ENCODE data around the gene XK.

Gene XK

DNA sequence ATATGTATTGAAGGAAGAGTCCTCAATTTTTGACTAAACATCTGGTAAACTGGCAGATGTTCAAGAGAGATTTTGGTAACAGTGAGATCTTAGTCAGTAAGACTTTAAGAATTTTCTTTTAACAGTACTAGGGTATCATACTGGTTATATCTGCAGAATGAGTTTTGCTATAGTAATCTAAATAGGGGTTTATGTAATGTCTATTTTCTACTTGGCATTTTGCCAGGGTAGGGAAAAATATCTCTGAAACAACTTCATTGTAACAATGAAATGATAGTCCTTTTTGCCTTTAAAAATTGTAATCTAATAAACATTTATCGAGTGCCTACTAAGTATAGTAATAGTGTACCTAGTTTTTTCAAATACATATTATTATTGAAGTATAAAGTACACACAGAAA is 32.1 kb downstream of the XK start:
- no peak overlapping the region for H3K27ac ChIP-seq
- no peaks in the 10 kb centered on the region for H3K9me3 ChIP-seq (ENCODE audit: control insufficient read depth, low read length)
- no peaks in the 10 kb centered on the region for H3K4me1 ChIP-seq
- H2AFZ ChIP-seq, result no peak overlapping the region
- TF ChIP-seq, protein P1, sequence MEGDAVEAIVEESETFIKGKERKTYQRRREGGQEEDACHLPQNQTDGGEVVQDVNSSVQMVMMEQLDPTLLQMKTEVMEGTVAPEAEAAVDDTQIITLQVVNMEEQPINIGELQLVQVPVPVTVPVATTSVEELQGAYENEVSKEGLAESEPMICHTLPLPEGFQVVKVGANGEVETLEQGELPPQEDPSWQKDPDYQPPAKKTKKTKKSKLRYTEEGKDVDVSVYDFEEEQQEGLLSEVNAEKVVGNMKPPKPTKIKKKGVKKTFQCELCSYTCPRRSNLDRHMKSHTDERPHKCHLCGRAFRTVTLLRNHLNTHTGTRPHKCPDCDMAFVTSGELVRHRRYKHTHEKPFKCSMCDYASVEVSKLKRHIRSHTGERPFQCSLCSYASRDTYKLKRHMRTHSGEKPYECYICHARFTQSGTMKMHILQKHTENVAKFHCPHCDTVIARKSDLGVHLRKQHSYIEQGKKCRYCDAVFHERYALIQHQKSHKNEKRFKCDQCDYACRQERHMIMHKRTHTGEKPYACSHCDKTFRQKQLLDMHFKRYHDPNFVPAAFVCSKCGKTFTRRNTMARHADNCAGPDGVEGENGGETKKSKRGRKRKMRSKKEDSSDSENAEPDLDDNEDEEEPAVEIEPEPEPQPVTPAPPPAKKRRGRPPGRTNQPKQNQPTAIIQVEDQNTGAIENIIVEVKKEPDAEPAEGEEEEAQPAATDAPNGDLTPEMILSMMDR (IDR thresholded peaks at IDR 0.05), result no peak
- H3K36me3 ChIP-seq (ENCODE audit: control insufficient read depth, insufficient read depth, low read length), result no peaks in the 10 kb centered on the region
- no peaks in the 10 kb centered on the region for H3K79me2 ChIP-seq
- H3K27me3 ChIP-seq (ENCODE audit: control insufficient read depth, insufficient read depth, low read length), result no peaks in the 10 kb centered on the region
- H3K4me2 ChIP-seq (ENCODE audit: low read length), result no peak overlapping the region
- H3K9ac ChIP-seq, result no peak overlapping the region
- no peak overlapping the region for H3K4me3 ChIP-seq (ENCODE audit: low read depth, low read length)

- Histone ChIP-seq H3K27ac (no peak overlapping the region), H3K4me1 (no peaks in the 10 kb centered on the region), H3K4me3 (ENCODE audit: low read depth, low read length) (no peak overlapping the region), H3K4me2 (ENCODE audit: low read length) (no peak overlapping the region), H2AFZ (peak overlapping the region; percentile 56), H3K9me3 (ENCODE audit: control insufficient read depth, low read length) (no peaks in the 10 kb centered on the region), H3K36me3 (ENCODE audit: control insufficient read depth, insufficient read depth, low read length) (no peaks in the 10 kb centered on the region), H3K27me3 (ENCODE audit: control insufficient read depth, insufficient read depth, low read length) (no peaks in the 10 kb centered on the region), H3K9ac (no peak overlapping the region), H3K79me2 (no peaks in the 10 kb centered on the region)
- TF ChIP-seq, protein P1 (IDR thresholded peaks at IDR 0.05), result no peak
Measured at GRCh38 chrX:37722595-37722994, 37.0 kb downstream of the XK start.

- Histone ChIP-seq H3K4me1 (no peaks in the 10 kb centered on the region), H3K9me3 (ENCODE audit: control insufficient read depth, low read length) (no peaks in the 10 kb centered on the region), H3K4me2 (ENCODE audit: low read length) (no peak overlapping the region), H3K27me3 (ENCODE audit: control insufficient read depth, insufficient read depth, low read length) (no peaks in the 10 kb centered on the region), H3K4me3 (ENCODE audit: low read depth, low read length) (no peak overlapping the region), H3K79me2 (no peaks in the 10 kb centered on the region), H2AFZ (no peak overlapping the region), H3K9ac (no peak overlapping the region), H3K36me3 (ENCODE audit: control insufficient read depth, insufficient read depth, low read length) (no peaks in the 10 kb centered on the region), H3K27ac (no peak overlapping the region)
- TF ChIP-seq, protein P1 (IDR thresholded peaks at IDR 0.05), result no peak
Measured at GRCh38 chrX:37726346-37726745, 40.8 kb downstream of the XK start.

DNA sequence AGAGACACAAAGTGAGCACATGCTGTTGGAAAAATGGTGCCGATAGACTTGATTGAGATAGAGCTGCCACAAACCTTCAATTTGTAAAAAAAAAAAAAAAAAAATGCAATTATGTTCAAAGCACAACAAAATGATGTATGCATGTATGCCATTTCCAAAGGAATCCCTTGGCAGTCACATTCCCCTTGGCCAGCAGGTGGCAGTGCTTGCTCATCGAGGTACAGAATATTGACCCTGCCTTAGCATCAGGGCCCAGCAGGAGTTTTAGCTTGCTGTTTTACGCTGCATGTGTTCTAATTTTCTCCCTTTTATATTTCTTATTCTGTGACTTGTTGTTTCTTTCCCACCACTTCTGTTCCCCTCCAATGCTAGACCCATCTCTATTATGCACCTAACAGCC is 59.8 kb downstream of the XK start:
- H3K27me3 ChIP-seq (ENCODE audit: control insufficient read depth, insufficient read depth, low read length), result no peaks in the 10 kb centered on the region
- TF ChIP-seq, protein P1 (IDR thresholded peaks at IDR 0.05), result peak; percentile 66
- no peaks in the 10 kb centered on the region for H3K9me3 ChIP-seq (ENCODE audit: control insufficient read depth, low read length)
- H3K36me3 ChIP-seq (ENCODE audit: control insufficient read depth, insufficient read depth, low read length), result no peaks in the 10 kb centered on the region
- H3K79me2 ChIP-seq, result no peaks in the 10 kb centered on the region
- no peak overlapping the region for H3K4me3 ChIP-seq (ENCODE audit: low read depth, low read length)
- no peak overlapping the region for H3K4me2 ChIP-seq (ENCODE audit: low read length)
- no peak overlapping the region for H2AFZ ChIP-seq
- no peak overlapping the region for H3K9ac ChIP-seq
- peaks cover 4% of the 10 kb centered on the region for H3K4me1 ChIP-seq
- no peak overlapping the region for H3K27ac ChIP-seq

DNA sequence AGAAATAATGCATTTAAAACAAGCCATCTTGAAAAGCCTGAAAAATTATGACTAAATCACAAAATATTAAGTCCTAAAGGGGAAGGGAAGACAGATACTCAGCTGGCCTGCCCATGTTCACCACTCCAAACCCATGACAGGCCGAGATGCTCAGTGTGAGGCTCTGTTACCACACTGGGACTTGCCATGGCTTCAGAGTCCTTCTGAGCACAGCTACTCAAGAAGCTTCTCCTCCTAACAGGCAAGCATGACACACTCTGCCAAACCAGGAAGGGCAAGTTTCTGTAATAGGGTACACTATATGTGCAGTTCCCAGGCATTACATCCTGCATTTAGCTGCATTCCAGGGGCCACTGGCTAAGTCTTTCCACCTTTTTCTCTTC is 60.2 kb downstream of the XK start:
- H3K27me3 ChIP-seq (ENCODE audit: control insufficient read depth, insufficient read depth, low read length), result no peaks in the 10 kb centered on the region
- H3K9ac ChIP-seq, result no peak overlapping the region
- no peak overlapping the region for H3K4me2 ChIP-seq (ENCODE audit: low read length)
- H3K79me2 ChIP-seq, result no peaks in the 10 kb centered on the region
- no peaks in the 10 kb centered on the region for H3K9me3 ChIP-seq (ENCODE audit: control insufficient read depth, low read length)
- no peaks in the 10 kb centered on the region for H3K36me3 ChIP-seq (ENCODE audit: control insufficient read depth, insufficient read depth, low read length)
- H2AFZ ChIP-seq, result no peak overlapping the region
- H3K27ac ChIP-seq, result no peak overlapping the region
- TF ChIP-seq, protein P1 (IDR thresholded peaks at IDR 0.05), result no peak
- H3K4me1 ChIP-seq, result peaks cover 4% of the 10 kb centered on the region
- no peak overlapping the region for H3K4me3 ChIP-seq (ENCODE audit: low read depth, low read length)
